Activated CD8-positive, alpha-beta memory T cell treated with anti-CD3 and anti-CD28 coated beads for 1 hour (primary cell): ENCODE data around the gene COQ7.
A peak's percentile ranks its signal among the peaks of the same experiment; 100 is the strongest.

Source experiments
- DNase-seq, 2 donors: peaks; one replicate each; pipeline ENCODE4 v3.0.0-alpha.2; 2020; ENCODE audit warnings: low read depth in 1 of 2; ENCODE audit errors: extremely low read depth in 1 of 2

COQ7 gene

DNA sequence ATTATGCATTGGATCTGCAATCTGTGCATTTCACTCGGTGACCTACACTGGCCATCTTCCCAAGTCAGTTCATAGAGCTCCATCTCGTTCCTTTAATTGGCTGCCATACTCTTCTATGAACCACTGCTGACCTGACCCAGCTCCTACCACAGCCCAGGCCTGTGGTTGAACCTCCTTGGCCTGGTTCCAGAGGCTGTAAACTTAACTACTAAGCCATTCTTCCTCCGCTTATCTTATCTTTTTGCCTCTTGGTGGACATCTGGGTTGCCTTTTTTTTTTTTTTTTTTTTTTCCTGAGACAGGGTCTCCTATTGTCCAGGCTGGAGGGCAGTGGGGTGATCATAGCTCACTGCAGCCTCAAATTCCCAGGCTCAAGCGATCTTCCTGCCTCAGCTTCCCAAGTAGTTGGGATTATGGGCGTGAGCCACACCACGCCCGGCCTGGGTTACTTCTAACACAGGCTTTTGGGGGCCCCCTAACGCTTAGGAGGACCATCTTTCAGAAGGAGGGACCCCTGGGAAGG is 18.3 kb downstream of the COQ7 start:
- no peak for DNase-seq

DNA sequence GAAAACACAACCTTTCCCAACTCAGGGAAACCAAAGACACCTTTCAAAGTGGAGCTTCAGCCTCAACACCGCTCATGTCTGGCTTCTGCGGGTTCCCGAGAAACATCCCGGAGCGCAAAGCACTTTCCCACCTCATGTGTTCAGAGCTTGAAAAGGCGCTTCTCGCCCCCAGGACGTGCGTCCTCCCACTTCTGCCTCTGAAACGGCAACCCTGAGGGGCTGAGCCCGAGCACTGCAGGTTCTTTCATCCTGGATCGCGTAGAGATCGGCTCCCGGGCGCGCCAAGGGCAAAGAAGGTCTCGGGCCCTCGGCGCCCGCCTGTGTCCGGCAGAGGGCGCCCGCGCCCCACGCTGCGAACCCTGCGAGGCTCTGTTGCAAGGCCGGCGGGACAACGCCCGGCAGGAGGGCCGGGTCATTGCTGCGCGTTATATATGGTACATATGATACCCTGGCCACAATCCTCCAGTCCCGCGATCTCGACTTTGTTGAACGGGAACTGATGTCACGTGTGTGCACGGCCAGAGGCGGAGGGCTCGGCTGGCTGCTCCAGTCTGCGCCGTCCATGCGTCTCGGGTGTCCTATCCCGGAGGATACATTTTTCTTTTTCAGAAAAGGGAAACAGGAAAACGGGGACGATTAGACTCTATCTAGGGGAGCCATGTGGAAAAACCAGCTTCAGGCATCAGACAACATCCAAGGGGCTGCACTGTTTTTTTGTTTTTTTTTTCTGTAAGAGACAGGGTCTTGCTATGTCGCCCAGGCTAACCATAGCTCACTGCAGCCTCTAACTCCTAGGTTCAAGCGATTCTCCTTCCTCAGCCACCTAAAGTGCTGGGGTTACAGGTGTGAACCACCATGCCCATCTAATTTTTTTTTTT is 19.1 kb downstream of the COQ7 start:
- DNase-seq, result peak; percentile 43 to 64

DNA sequence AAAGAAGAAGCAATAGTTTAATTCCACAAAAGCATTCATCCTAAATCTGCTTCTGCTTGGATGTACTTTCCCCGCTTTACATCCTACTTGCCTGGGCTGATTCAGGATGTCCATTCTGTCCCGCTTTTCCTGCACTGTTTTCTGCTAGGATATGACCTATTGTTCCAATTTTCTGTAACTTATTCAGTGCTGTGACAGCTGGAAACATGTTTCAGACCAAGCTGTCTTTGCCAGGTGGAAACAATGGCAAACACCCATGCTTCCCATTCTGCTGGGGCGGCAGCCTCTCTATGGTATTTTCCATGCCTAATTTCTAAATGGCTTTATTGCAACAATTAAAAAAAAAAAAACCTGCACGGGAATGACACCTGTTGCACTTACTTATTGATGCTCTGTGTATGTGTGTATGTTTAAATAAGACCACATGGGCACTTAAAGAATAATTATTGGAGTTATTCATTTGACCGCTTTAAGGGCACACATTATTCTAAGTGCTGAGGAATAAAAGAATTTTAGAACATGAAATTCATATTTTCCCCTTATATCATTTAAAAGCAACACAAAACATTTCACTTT is 21.0 kb downstream of the COQ7 start:
- no peak for DNase-seq

DNA sequence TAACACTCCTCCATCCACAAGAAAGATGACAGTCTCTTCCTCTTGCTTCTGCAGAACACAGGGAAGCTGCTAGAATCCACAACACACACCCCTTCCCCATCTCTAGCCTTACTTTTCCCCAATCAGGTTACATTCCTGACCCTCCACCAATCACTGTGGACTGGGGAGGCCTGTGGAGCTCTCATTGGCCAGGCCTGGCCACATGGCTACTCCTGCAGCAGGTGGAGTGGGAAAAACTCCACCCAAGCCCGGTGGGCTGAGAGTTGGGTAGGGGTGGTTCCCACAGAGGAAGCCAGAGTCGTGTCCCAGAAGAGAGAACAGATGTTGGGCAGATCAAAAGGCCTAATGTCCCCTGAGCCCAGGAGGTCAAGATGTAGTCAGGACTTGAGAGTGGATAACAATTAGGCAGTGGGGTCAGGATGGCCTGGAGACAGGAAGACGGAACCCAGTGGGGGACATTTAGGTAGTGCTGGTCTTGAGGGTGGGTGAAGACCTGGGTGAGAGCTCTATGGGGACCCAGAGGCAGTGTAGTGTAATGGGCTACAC is 22.1 kb downstream of the COQ7 start:
- no peak for DNase-seq

DNA sequence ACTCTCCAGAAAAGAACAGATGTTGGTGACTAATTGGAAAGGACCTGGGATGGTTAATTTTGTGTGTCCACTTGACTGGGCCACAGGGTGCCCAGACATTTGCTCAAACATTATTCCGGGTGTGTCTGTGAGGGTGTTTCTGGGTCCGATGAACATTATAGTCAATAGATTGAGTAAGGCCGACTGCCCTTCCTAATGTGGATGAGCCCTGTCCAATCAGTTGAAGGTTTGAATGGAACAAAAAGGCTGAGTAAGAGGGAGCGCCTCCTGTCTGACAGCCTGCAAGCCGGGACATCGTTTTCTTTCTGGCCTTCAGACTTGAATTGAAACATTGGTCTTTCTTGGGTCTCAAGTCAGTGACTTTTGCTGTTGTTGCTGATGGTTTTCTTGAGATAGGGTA is 23.5 kb downstream of the COQ7 start:
- DNase-seq, result no peak

DNA sequence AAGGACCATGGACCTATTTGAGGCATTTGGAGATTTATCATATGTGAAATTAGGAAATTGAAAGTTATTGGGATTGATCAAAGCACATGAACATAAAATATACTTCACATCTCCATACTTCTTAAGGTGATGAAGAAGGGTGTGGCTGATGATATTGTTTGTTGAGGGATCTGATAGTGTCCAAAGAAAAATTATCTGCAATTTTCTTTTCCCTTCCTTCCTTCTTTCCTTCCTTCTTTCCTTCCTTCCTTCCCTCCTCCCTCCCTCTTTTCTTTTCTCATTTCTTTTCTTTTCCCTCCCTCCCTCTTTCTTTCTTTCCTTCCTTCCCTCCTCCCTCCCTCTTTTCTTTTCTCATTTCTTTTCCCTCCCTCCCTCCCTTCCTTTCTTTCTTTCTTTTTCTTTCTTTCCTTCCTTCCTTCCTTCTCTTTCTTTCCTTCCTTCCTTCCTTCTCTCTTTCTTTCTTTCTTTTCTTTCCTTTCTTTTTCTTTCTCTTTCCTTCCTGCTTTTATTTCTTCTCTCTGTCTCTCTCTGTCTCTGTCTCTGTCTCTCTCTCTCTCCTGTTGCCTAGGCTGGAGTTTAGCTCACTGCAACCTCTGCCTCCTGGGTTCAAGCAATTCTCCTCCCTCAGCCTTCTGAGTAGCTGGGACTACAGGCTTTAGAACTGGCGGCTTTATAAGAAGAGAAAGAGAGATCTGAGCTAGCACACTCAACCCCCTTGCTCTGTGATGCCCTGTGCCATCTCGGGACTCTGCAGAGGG is 25.4 kb downstream of the COQ7 start:
- DNase-seq, result no peak

DNA sequence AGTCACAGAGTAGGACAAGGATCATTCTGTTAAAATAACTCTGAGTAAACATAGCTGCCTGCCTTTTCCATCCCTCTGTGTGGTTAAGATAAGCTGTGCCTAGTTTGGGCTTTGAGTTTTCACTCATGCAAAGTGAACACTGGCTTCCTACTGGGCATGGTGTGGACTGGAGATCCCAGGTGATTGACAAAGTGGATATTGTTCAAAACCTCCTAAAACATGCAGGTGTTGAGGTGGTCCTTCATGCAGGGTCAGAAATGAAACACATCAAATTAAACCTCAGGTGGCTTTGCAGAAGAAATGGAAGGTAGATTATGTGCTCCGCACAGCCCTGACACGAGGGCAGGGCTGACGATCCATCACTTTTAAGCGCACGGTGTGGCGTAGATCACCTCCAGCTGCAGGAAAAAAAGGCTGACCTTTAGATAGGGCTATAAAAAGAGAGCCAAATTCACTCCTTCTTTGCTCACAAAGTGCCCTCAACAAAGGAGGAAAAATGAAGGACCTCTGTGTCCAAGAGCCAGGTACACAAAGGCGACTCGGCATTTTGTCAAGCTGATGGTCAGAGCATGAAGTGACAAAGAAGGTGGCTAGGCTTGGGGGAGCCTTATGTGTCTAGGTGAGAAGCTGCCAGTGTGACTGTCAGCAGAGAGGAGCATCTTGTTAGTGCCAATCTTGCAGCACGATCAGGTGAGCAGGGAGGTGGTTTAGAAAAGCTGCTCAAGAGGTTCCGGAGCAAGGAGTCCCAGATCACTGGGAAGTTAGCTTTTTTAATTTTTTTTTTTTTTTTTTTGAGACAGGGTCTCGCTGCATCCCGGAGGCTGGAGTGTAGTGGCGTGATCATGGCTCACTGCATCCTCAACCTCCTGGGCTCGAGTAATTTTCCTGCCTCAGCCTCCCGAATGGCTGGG is 26.5 kb downstream of the COQ7 start:
- no peak for DNase-seq

DNA sequence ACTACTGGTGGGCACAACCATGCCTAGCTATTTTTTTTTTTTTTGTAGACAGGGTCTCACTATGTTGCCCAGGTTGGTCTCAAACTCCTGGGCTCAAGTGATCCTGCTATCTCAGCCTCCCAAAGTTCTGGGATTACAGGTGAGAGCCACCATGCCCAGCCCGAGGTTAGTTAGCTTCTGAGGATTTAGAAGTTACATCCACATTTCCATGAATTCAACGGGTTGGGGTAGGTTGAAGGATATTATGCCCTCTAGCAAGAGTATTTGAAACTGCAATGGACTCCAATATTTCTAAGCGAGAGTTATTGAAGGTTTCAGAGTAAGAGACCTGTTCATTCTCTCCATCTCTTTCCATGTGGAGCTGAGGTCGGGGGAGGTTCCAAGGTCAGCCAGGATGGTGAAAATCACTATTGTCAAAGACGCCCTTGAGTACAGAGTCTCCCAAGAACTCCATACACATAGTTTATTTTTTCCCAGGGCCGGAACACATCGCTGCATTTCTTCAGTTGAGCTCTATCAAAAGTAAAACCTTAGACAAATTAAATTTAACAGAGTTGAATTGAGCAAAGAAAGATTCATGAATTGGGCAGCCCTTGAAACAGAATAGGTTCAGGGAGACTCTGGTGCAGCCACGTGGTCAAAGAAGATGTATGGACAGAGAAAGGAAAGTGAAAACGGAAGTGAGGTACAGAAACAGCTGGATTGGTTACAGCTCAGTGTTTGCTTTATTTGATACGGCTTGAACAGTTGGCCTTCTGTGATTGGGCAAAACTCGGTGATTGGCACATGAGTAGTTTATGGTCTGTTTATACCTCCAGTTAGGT is 27.3 kb downstream of the COQ7 start:
- no peak for DNase-seq

DNA sequence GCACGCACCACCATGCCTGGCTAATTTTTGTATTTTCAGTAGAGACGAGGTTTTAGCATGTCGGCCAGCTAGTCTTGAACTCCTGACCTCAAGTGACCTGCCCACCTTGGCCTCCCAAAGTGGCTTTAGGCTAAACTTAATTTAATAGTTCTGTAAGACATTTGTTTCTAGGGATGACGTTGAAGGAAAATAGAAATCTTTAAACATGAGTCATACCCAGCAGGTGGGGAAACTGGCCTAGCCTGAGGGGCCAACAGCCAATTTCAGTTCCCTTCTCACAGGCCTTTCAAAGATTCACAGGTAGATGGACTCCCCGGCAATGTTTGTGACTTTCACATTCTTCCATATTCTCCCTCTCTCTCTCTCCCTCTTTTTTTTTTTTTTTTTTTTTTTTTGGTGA is 28.2 kb downstream of the COQ7 start:
- DNase-seq, result no peak

DNA sequence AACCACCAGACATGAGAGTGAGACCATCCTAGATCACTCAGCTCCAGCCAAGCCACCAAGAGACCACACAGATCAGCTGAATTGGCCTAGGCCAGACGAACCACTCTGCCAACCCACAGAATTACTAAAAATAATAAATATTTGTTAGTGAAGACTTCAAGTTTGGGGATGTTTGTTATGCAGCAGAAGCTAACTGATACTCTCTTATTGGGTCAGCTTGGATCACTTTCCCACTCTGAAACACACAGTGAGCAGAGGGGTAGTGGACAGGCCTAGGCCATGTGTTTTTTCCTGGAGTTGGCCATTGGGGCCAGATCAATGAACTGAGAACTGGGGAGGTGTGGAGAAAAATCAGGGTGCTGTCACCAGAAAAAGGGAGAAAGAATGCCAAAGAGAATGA is 30.8 kb downstream of the COQ7 start:
- no peak for DNase-seq

DNA sequence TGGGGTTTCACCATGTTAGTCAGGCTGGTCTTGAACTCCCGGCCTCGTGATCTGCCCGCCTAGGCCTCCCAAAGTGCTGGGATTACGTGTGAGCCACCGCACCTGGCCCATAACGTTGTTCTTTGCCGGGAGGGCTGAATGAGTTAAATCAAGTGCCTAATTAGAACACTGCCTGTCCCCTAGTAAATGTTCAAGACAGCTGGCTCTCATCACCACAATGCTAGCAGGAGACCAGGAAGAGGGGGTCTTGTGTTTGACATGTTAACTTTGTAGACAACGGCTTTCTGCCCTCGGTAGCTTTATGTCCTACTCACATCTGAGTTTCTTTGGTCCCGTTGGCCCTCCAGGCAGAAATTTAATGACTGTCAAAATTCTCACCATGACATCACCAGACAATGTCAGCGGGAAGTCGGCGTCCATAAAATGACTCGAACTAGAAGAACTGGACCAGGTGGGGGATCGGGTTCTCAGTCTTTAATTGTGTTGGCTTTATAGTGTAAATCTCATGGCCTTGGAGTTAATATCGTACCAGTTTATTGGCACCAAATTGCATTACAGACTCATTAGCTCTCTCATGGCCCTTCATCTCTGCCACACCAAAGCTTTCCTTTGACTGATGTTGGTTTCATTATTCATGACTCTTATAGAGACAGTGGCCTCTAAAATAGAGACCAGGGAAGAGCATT is 34.9 kb downstream of the COQ7 start:
- DNase-seq, result no peak

DNA sequence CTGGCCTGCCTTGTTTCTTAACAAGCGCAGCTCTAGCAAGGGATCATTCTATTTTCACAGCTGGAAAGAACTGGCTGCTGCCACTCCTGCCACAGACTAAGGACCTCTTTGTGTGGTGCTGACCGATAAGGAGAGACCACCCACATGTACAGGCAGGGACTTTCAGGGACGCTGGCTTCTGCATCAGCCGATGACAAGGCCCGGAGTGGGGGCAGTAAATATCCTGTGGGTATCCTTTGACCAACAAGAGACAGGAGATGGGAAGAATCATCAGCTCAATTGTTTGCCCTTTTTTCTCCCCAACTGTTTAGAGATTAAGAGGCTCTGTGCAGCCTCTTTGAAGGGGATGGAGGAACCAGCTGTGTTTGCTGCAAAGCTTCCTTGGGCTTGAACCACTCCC is 37.2 kb downstream of the COQ7 start:
- DNase-seq, result no peak

DNA sequence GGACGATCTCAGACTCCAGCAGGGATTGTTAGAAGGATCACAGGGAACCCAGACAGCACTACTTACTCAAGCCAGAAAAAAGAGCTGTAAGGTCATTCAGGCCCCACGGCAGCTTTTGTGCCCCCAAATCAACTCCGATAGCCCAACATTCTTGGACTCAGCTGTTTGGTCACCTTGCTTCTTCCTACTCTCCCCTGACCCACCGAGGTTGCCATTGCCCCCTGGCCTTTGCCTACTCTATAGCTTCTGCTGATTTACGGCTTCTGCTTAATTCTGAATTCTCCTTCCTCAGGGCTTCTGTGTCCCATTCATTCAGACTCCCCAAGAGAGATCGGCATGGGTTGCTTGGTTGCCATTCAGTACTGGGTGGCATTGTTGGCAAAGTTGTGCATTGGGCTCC is 37.7 kb downstream of the COQ7 start:
- no peak for DNase-seq

DNA sequence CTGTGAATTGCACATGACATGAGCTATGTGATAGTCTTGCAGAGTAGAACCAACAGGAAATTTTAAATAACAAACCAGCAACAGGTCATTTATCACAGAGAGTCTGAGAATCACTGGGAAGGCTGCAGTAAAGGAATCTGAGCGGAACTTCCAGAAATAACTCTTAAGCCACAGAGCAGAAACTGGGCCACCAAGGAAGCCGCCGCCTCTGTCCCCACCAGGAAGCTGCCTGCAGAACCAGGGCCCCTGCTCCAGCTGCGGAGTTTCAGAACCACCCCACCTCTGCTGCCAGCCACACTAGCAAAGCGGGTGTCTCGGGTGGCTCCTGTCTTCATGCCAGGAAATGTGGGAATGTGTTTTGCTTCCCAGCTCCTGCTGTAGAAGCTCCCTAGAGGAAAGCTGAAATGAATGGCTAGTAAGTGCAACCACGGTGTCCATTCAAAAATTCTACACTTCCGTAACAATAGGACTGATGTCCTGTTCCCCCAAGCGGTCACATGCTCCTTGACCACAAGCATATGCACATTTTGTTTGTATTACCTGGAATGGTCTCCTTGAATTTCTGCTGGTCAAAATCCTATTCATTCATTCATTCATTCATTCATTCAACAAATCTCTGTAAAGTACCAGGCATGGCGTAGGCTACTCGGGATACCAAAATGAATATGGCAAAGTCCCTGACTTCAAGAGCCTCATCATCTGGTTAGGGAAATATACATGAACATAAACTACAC is 38.6 kb downstream of the COQ7 start:
- no peak for DNase-seq

DNA sequence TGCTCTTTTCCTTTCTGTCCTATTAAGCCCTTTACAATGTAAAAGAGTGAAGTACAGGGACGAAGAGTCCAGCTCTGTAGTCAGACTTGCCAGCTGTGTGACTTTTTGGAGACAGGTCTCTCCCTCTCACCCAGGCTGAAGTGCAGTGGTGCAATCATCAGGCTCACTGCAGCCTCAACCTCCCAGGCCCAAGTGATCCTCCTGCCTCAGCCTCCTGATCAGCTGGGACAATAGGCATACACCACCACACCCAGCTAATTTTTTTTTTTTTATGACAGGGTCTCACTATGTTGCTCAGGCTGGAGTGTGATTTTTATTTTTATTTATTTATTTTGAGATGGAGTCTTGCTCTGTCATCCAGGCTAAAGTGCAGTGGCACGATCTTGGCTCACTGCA is 39.2 kb downstream of the COQ7 start:
- DNase-seq, result no peak

DNA sequence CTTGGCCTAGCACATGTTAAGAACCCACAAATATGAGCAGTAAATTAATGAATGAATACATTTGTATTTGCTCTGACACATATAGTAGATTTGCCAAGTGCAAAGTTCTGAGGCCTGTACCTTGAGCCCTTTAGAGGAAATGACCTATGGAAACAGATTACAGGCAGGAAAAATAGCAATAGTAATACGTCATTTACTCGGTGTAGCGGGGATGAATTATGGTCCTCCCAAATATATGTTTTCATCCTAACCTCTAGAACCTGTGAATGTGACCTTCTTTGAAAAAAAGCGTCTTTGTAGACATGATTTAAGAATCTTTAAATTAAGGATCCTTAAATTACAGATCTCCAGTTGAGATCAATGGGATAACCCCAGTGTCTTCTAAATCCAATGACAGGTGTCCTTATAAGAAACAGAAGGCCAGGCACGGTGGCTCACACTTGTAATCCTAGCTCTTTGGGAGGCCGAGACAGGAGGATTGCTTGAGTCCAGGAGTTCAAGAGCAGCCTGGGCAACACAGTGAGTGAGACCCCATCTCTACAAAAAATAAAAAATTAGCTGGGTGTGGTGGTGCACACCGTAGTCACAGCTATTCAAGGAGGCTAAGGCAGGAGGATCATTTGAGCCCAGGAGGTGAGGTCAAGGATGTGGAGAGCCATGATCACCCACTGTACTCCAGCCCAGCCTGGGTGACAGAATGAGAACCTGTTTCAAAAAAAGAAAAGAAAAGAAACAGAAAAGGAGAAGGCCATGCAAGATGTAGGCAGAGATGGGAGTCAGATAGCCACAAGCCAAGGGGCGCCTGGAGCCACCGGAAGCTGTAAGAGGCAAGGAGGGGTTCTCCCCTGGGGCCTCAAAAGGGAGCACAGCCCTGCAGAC is 41.2 kb downstream of the COQ7 start:
- DNase-seq, result no peak

DNA sequence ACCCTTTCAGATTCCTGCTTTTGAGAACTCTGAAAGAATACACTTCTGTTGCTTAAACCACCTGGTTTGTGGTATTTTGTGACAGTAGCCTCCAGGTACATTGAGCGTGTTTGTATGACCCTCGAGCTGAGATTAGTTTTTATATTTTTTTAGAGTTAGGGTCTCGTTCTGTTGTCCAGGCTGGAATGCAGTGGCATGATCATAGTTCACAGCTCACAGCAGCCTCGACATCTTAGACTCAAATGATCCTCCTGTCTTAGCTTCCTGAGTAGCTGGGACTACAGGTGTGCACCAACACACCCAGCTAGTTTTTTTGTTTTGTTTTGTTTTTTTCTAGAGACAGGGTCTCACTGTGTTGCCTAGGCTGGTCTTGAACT is 41.9 kb downstream of the COQ7 start:
- no peak for DNase-seq
